ENCODE results near the gene TAPT1. TPM values are rescaled to one million over a fixed set of nuclear protein-coding genes. Genes with fewer than 3 reads are reported as not detected.

Gene TAPT1
- total RNA-seq, 2 donors from 2014 or later = 32.3 to 35.2 TPM

GRCh38 chr4:16139066-16139945, 87.0 kb downstream of the TAPT1 start:
- H3K9ac ChIP-seq (ENCODE audit: low read depth in 2 of 2, low read length in 2 of 2) = peak overlapping the region in 1 of 2 donors; percentile 44
- intact Hi-C loops (cut with DNase I) = no loop called here
- peak; percentile 78 for DNase-seq

GRCh38 chr4:16136827-16137226, 89.4 kb downstream of the TAPT1 start:
- Histone ChIP-seq H3K27ac (no peak overlapping the region), H3K4me1 (peaks cover 5% of the 10 kb centered on the region), H3K4me3 (no peak overlapping the region), H3K9me3 (no peaks in the 10 kb centered on the region), H3K27me3 (no peaks in the 10 kb centered on the region), H3K9ac (ENCODE audit: low read depth in 2 of 2, low read length in 2 of 2) (no peak overlapping the region), H3K36me3 (no peaks in the 10 kb centered on the region)
- intact Hi-C loops (cut with DNase I) = no loop called here
- DNase-seq = no peak
- TF ChIP-seq CTCF (IDR thresholded peaks at IDR 0.05) = no peak

More at GRCh38 chr4:16139066-16139945, 87.0 kb downstream of the TAPT1 start:
- Histone ChIP-seq H3K4me1 (peaks cover 11% of the 10 kb centered on the region), H3K36me3 (no peaks in the 10 kb centered on the region), H3K4me3 (no peak overlapping the region), H3K9me3 (no peaks in the 10 kb centered on the region), H3K27me3 (no peaks in the 10 kb centered on the region), H3K27ac (peak overlapping the region; percentile 68)
- no peak for TF ChIP-seq CTCF (IDR thresholded peaks at IDR 0.05)

GRCh38 chr4:16136311-16136710, 90.0 kb downstream of the TAPT1 start:
- intact Hi-C loops (cut with DNase I) = no loop called here
- H3K9ac ChIP-seq (ENCODE audit: low read depth in 2 of 2, low read length in 2 of 2) = no peak overlapping the region
- H3K4me1 ChIP-seq = no peaks in the 10 kb centered on the region
- no peaks in the 10 kb centered on the region for H3K9me3 ChIP-seq
- no peak for TF ChIP-seq CTCF (IDR thresholded peaks at IDR 0.05)
- no peaks in the 10 kb centered on the region for H3K36me3 ChIP-seq
- DNase-seq = no peak
- no peaks in the 10 kb centered on the region for H3K27me3 ChIP-seq
- H3K4me3 ChIP-seq = no peak overlapping the region
- H3K27ac ChIP-seq = no peak overlapping the region

- no peaks in the 10 kb centered on the region for H3K9me3 ChIP-seq
- H3K27me3 ChIP-seq = no peaks in the 10 kb centered on the region
- no peak for TF ChIP-seq CTCF (IDR thresholded peaks at IDR 0.05)
- intact Hi-C loops (cut with DNase I) = no loop called here
- no peak overlapping the region for H3K4me3 ChIP-seq
- H3K4me1 ChIP-seq = no peaks in the 10 kb centered on the region
- H3K36me3 ChIP-seq = no peaks in the 10 kb centered on the region
- no peak overlapping the region for H3K9ac ChIP-seq (ENCODE audit: low read depth in 2 of 2, low read length in 2 of 2)
- DNase-seq = no peak
- H3K27ac ChIP-seq = no peak overlapping the region
Observed at GRCh38 chr4:16133406-16133805, 92.9 kb downstream of the TAPT1 start.

GRCh38 chr4:16131293-16131692, 95.0 kb downstream of the TAPT1 start:
- intact Hi-C loops (cut with DNase I) = no loop called here
- Histone ChIP-seq H3K27ac (no peak overlapping the region), H3K4me3 (no peak overlapping the region), H3K9ac (ENCODE audit: low read depth in 2 of 2, low read length in 2 of 2) (no peak overlapping the region), H3K4me1 (no peaks in the 10 kb centered on the region), H3K9me3 (no peaks in the 10 kb centered on the region), H3K36me3 (no peaks in the 10 kb centered on the region), H3K27me3 (no peaks in the 10 kb centered on the region)
- DNase-seq = no peak
- no peak for TF ChIP-seq CTCF (IDR thresholded peaks at IDR 0.05)
